Measurements from ENCODE around the gene MND1. TPM values are rescaled to one million over a fixed set of nuclear protein-coding genes. Genes with fewer than 3 reads are reported as not detected.
"Not testable (repeated sequence)": the region's sequence is repeated elsewhere in the genome, so short reads cannot be mapped to it uniquely, and the experiment has no call there.

MND1 gene
- total and polyA plus RNA-seq, 2 experiments from 2014 or later: 6.5 to 12.6 TPM

DNA sequence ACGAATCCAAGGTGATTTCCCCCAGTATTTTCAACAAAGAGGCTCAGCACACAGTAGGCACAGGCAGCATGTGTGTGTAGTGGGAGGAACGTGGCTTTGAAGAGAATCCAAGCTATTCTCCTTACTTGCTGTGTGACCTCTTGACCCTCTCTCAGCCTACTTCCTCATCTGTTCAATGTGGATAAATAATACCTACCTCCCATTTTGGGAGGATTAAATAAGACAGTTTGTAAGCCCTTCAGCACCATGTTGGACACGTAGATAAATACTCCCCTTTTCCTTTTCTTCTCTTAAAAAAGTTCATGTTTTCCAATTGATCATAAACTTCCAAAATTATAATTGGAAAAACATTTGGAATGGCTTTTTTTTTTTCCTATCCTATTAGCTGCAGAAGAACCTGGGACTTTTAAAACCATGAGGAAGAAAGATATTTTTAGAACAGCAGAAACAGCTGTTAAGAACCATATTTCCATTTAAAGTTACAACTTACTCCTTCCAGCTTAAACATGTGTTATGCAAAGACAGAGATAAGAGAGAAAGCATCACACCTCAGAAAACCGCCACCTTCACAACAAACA lies 65.5 kb downstream of the MND1 start:
- Histone ChIP-seq H3K27me3 (no peaks in the 10 kb centered on the region), H3K27ac (peak overlapping the region; percentile 65), H3K4me3 (no peak overlapping the region), H3K9me3 (ENCODE audit: low read depth) (no peaks in the 10 kb centered on the region), H3K4me1 (ENCODE audit: low read depth) (peaks cover 11% of the 10 kb centered on the region), H3K36me3 (no peaks in the 10 kb centered on the region)
- peak in 1 of 2 donors; percentile 4 for DNase-seq (ENCODE audit: low read depth in 1 of 2, low spot score in 1 of 2)
- TF ChIP-seq, protein P1, sequence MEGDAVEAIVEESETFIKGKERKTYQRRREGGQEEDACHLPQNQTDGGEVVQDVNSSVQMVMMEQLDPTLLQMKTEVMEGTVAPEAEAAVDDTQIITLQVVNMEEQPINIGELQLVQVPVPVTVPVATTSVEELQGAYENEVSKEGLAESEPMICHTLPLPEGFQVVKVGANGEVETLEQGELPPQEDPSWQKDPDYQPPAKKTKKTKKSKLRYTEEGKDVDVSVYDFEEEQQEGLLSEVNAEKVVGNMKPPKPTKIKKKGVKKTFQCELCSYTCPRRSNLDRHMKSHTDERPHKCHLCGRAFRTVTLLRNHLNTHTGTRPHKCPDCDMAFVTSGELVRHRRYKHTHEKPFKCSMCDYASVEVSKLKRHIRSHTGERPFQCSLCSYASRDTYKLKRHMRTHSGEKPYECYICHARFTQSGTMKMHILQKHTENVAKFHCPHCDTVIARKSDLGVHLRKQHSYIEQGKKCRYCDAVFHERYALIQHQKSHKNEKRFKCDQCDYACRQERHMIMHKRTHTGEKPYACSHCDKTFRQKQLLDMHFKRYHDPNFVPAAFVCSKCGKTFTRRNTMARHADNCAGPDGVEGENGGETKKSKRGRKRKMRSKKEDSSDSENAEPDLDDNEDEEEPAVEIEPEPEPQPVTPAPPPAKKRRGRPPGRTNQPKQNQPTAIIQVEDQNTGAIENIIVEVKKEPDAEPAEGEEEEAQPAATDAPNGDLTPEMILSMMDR (IDR thresholded peaks at IDR 0.05; ENCODE audit: low read depth, low read length): no peak

DNA sequence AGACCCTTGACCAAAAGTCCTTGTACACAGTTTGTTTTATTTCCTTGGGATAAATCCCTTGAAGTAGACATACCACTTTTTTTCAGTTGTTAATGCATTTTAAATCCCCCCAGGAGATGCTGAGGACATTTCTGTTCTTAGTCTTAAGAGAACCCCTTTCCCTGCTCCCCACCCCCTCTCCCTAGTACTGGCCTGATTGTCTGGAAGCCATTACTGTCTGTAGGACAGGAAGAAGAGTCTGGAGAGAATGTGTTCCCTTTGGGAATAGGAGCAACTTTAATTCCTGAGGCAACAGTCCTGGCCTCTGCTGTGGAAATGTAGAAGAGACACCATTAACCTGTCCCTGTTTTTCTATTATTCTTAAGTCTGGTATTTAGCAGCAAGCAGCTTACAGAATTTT lies 69.4 kb downstream of the MND1 start:
- TF ChIP-seq, protein P1 (IDR thresholded peaks at IDR 0.05; ENCODE audit: low read depth, low read length): no peak
- Histone ChIP-seq H3K4me1 (ENCODE audit: low read depth) (peaks cover 11% of the 10 kb centered on the region), H3K4me3 (no peak overlapping the region), H3K9me3 (ENCODE audit: low read depth) (no peaks in the 10 kb centered on the region), H3K36me3 (no peaks in the 10 kb centered on the region), H3K27ac (no peak overlapping the region), H3K27me3 (no peaks in the 10 kb centered on the region)
- no peak for DNase-seq (ENCODE audit: low read depth in 1 of 2, low spot score in 1 of 2)

DNA sequence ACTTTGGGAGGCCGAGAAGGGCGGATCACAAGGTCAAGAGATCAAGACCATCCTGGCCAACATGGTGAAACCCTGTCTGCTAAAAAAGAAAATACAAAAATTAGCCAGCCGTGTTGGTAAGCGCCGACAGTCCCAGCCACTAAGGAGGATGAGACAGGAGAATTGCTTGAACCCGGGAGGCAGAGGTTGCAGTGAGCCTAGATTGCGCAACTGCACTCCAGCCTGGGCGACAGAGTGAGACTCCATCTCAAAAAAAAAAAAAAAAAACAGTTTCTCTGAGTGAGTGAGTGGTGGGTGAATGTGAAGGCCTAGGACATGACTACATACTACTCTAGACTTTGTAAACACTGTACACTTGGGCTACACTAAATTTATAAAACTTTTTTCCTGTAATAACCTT lies 72.0 kb downstream of the MND1 start:
- not testable (repeated sequence) for DNase-seq (ENCODE audit: low read depth in 1 of 2, low spot score in 1 of 2); H3K4me1 ChIP-seq (ENCODE audit: low read depth); H3K4me3 ChIP-seq; H3K36me3 ChIP-seq; H3K9me3 ChIP-seq (ENCODE audit: low read depth); H3K27ac ChIP-seq; H3K27me3 ChIP-seq

DNA sequence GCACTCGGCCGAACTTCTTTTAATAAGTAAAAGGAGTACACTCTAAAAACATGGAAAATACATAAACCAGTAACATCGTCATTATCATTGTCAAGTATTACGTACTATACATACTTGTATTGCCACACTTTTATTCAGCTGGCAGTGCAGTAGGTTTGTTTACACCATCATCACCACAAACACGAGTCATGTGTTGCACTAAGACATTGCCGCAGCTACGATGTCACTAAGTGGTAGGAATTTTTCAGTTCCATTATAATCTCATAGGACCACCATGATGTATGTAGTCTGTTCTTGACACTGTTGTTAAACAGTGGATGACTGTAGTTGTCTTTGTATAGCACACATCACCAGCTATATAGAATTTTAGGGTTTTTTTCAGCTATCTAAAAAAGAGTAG lies 73.6 kb downstream of the MND1 start:
- Histone ChIP-seq H3K27ac (no peak overlapping the region), H3K36me3 (no peaks in the 10 kb centered on the region), H3K4me3 (no peak overlapping the region), H3K9me3 (ENCODE audit: low read depth) (no peaks in the 10 kb centered on the region), H3K27me3 (no peaks in the 10 kb centered on the region), H3K4me1 (ENCODE audit: low read depth) (no peaks in the 10 kb centered on the region)
- peak in 1 of 2 donors; percentile 44 for DNase-seq (ENCODE audit: low read depth in 1 of 2, low spot score in 1 of 2)
- TF ChIP-seq, protein P1 (IDR thresholded peaks at IDR 0.05; ENCODE audit: low read depth, low read length): no peak

DNA sequence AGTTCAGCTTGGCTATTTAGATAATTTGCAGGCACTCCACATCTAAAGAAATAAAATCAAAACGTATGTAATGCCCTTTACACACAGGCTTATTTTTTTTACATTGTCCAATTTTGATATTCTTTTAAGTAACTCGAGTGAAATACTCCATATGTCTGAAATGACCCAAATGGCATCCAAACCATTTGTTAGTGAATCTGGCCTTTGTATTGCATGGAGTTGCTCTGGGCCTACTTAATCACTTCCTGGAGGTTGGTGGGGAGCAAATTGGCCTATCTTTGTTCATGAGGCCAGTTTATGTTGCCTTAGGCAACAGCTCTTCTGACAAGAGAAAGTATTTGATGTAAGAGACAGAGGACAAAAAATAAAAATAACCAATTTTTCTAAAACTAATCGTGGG lies 74.1 kb downstream of the MND1 start:
- no peaks in the 10 kb centered on the region for H3K9me3 ChIP-seq (ENCODE audit: low read depth)
- H3K27ac ChIP-seq: no peak overlapping the region
- no peak overlapping the region for H3K4me3 ChIP-seq
- no peaks in the 10 kb centered on the region for H3K4me1 ChIP-seq (ENCODE audit: low read depth)
- TF ChIP-seq, protein P1 (IDR thresholded peaks at IDR 0.05; ENCODE audit: low read depth, low read length): no peak
- H3K36me3 ChIP-seq: no peaks in the 10 kb centered on the region
- DNase-seq (ENCODE audit: low read depth in 1 of 2, low spot score in 1 of 2): peak in 1 of 2 donors; percentile 65
- no peaks in the 10 kb centered on the region for H3K27me3 ChIP-seq

DNA sequence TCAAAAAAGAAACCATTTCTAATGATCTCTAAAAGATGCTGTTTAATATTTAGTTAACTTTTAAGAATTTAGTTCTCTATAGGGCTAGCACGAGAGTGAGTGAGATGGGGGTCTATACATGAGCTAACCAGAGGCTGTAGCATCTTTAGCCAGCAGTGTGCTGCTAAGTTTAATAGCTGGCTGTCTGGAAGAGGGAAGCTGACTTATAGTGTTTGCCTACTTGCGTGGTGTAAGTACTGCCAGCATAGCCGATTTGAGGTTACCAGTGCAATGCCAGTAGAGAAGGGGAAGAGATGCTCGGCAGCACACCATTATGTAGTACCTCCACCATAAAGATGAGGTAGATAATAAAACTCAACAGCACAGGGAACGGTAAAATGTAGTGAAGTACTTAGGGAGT lies 74.5 kb downstream of the MND1 start:
- Histone ChIP-seq H3K27ac (no peak overlapping the region), H3K27me3 (no peaks in the 10 kb centered on the region), H3K4me1 (ENCODE audit: low read depth) (no peaks in the 10 kb centered on the region), H3K9me3 (ENCODE audit: low read depth) (no peaks in the 10 kb centered on the region), H3K36me3 (no peaks in the 10 kb centered on the region), H3K4me3 (no peak overlapping the region)
- peak in 1 of 2 donors; percentile 6 for DNase-seq (ENCODE audit: low read depth in 1 of 2, low spot score in 1 of 2)
- TF ChIP-seq, protein P1 (IDR thresholded peaks at IDR 0.05; ENCODE audit: low read depth, low read length): no peak

All from cardiac muscle cell (in vitro differentiated cells and primary cell).